HG03159 (cell line): ENCODE data around the gene MYL12B.
"Not testable (repeated sequence)": the region's sequence is repeated elsewhere in the genome, so short reads cannot be mapped to it uniquely, and the experiment has no call there.

Experiments used
- ATAC-seq: cut with Tn5 transposase; IDR thresholded peaks from one replicate; pipeline ENCODE4 v1.9.1; 2021; ENCODE audit warnings: mild to moderate bottlenecking, moderate library complexity; ENCODE audit not compliant: unreplicated experiment

MYL12B gene

GRCh38 chr18:3260995-3261372 lies 949 bp upstream of the MYL12B start:
- ATAC-seq: no peak

GRCh38 chr18:3262234-3263131 lies 550 bp downstream of the MYL12B start:
- ATAC-seq: peak; percentile 36

- no peak for ATAC-seq
Measured at GRCh38 chr18:3263132-3263700, 1.3 kb downstream of the MYL12B start.

DNA sequence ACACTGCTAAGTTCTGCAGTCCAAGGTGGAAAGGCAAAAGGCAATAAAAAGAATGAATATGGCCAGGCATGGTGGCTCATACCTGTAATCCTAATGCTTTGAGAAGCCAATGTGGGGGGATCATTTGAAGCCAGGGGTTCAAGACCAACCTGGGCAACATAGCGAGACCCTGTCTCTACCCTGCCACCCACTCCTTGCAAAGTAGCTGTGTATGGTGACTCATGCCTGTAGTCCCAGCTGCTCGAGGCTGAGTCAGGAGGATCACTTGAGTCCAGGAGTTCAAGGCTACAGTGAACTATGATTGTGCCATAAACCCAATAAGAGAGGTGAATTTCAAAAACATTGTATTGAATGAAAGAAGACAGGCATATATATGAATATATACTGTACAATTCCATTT lies 2.4 kb downstream of the MYL12B start:
- no peak for ATAC-seq

GRCh38 chr18:3265564-3266033 lies 3.7 kb downstream of the MYL12B start:
- ATAC-seq: no peak

DNA sequence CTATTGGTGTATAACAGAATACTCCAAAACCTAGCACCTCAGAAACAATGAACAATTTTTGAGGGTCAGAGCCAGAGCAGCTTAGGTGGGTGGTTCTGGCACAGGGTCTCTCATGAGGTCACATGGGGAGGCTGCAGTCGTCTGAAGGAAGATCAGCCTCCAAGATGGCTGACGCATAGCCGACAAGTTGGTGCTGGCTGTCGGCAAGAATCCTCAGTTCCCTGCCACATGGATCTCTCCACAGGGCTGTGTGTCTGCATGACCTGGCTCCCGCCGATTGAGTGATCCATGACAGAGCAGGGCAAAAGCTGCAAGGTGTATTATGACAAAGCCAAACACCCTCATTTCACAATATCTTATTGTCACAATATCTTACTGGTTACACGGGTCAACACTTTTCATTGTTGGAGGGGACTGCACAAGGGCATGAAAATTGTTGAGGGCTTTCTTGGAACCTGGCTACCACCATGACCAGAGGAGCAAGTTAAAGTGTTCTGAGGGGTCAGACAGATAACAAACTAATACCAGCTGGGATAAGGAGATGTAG lies 4.2 kb downstream of the MYL12B start:
- ATAC-seq: no peak

DNA sequence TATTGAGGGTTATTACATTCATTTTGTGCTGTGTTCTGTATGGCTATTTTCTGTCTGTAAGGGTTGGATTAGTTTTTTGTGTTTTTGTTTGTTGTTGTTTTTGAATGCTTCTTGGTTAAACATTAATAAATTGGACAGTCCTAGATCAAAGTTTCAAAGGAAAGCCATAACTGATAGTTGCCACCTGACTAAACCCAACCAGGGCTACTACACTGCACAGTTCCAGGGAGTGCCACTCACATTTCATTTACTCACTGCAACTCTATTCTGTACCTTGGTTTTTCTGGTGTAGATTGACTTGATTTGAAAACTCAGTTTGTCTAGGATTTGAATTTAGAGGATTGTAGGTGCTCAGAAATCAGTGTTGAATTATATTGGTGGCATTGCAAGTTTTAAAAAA lies 6.4 kb downstream of the MYL12B start:
- no peak for ATAC-seq

DNA sequence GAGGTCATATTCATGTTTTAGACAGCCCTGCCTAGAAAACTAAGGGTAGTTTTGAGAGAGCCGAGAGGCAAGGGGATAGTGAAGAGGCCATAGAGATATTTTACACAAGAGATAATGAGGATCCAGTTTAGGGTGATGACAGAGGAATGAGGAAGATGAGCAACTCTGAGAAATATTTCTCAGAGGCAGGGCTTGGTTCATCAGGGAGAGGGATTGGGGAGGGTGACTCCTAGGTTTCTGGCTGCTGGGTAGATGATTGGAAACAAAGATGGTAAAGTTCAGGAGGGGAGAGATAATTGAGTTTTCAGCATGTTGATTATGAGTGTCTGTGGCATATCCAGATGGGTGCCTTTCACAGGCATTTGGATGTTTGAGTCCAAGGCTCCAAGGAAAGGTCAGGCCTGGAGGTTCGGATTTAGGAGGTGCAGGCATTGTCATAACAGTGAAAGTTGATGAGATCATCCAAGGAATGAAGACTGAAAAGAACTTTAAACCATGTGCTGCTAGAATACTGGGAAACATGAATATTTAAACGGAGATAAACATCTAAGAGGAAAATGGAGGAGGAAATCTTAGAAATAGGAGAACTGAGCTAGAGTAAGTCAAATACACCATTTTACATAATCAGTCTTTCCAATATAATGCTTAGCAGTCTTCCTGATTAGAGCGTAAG lies 7.4 kb downstream of the MYL12B start:
- ATAC-seq: no peak

DNA sequence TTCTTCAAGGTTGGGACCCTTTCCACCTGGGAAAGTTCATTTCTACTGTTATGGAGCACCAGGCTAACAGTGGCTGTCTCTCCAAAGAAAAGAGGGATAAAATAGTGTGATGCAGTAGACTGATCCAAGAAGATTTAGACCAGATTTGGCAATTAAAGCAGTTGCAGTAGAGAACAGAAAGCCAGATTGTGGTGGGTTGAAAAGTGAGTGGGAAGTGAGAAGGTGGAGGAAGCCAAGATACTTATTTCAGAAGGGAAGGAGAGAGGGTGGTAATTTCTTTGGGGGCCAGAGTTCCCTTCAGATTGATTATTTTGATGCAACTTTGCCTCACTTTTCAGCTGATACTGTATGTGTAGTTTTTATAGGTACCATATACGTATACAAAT lies 8.0 kb downstream of the MYL12B start:
- no peak for ATAC-seq

GRCh38 chr18:3273042-3273441 lies 11.1 kb downstream of the MYL12B start:
- no peak for ATAC-seq

DNA sequence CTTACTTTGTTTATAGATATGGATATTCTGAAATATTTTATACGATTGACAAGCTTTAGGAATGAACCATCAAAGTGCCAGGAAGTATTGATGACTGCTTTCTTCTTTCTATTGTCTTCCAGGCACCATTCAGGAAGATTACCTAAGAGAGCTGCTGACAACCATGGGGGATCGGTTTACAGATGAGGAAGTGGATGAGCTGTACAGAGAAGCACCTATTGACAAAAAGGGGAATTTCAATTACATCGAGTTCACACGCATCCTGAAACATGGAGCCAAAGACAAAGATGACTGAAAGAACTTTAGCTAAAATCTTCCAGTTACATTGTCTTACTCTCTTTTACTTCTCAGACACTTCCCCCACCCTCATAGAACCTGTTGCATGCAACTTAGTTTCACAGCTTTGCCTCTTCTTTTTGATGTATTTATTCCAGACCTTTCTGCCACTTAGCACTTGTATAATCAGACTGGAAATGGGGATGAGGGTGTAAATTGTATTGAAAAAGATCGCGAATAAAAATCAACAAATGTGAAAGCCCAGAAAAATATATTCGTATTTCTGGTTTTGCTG lies 15.8 kb downstream of the MYL12B start:
- ATAC-seq: not testable (repeated sequence)

- peak; percentile 84 for ATAC-seq
Measured at GRCh38 chr18:3279201-3280185, 17.6 kb downstream of the MYL12B start.

DNA sequence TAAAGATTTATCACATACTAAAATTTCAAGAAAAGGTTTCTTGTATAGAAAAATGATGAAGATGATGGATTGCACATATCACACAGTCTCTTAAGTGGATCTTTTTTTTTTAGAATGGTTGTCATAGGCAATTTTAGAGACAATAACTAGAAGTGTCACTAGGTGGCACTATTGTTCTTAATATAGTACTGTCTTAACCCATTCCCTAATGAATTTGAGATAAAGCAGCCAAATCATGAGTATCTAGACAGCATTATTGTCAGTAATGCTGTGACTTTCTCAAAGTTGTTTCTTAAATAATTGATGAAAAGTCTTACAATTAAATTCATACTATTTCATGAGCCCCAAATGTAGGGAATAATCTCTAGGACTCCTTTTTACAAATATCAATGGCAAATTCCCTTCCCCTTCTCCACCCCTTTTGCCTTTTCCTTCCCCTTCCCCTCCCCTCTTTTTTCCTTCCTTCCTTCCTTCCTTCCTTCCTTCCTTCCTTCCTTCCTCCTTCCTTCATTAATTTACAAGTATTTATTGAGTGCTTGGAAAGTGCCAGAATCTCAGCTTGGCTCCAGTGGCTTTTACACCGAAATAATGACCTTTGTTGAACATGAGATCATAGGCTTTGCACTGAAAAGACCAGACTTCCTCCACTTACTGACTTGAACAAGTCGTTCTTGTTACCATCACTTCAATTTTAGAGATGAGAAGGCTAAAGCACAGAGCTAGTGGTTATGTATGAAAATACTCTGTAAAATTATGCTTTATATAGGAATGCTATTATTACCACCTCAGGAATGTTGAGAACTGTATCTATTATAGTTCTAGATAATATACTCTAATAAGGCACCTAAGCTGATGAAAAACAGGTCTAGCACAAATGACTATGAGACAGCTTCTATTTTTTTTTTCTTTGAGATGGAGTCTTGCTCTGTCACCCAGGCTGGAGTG lies 19.8 kb downstream of the MYL12B start:
- no peak for ATAC-seq

DNA sequence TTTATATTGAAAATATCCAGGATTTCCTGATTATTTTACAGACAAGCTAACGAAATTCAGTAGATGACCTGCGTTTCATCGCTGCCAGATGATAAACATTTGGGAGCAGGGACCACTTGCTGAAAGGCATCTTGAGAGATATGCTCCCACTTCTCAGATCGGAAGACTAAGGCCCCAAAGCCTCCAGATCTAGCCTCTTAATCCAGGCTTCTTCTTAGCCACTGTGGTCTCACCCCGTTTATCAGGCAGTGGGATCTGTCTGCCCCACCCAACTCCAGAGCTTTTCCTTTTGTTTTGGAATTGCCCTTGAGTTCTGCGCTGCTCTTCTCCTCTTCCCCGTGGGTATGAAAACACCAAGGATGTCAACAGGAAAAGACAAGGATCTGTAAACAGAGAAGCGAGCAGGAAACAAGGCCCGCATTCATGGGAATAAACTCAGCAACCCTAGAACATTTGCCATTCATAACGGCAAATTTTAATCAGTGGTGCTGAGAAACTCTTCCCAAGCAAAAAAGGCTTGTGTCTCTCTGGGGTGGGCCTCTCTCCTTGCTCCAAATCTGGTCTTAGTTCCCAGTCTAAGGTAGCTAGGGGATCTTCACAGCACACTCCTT lies 21.4 kb downstream of the MYL12B start:
- no peak for ATAC-seq

GRCh38 chr18:3283908-3284307 lies 22.0 kb downstream of the MYL12B start:
- no peak for ATAC-seq

- ATAC-seq: no peak
Measured at GRCh38 chr18:3284501-3284900, 22.6 kb downstream of the MYL12B start.

GRCh38 chr18:3286159-3286558 lies 24.2 kb downstream of the MYL12B start:
- no peak for ATAC-seq

GRCh38 chr18:3293196-3293951 lies 31.4 kb downstream of the MYL12B start:
- no peak for ATAC-seq
